HEK293 (cell line): ENCODE data around the gene SLC18A3.

Source experiments
- CTCF ChIA-PET: fragments of 350-600 bp; formaldehyde crosslinking; extraction: SDS; loops from one replicate; lab custom pipeline; 2021; ENCODE audit warnings: antibody characterized with exemption; lab: Yijun Ruan, JAX
- POLR2A ChIA-PET: fragments of 300-600 bp; formaldehyde crosslinking; extraction: SDS; loops from one replicate; lab custom pipeline; 2020; ENCODE audit warnings: antibody characterized with exemption, inconsistent platforms; lab: Yijun Ruan, JAX
- H3K27ac ChIP-seq: fragments of 200-500 bp; sonication (Bioruptor generic); 2 replicates; pipeline ENCODE4 v1.5.1; 2014; ENCODE audit warnings: low read depth, low read length, control low read depth, inconsistent platforms; ENCODE audit errors: extremely low read depth
- H3K36me3 ChIP-seq, 2 experiments: fragments of 200-500 bp in 1 of 2; sonication (Bioruptor generic) in 1 of 2; 1 replicate in 1 of 2; 2 replicates in 1 of 2; pipeline ENCODE4 v1.5.1; 2014 to 2017; ENCODE audit warnings: inconsistent platforms in 2 of 2, low read length in 2 of 2; ENCODE audit not compliant: control insufficient read depth in 2 of 2, insufficient read depth in 1 of 2
- H3K4me1 ChIP-seq: fragments of 200-500 bp; sonication (Bioruptor generic); 2 replicates; pipeline ENCODE4 v1.5.1; 2014; ENCODE audit warnings: mild to moderate bottlenecking, low read length, inconsistent platforms; ENCODE audit not compliant: control insufficient read depth, insufficient read depth
- H3K4me3 ChIP-seq: 2 replicates; pipeline ENCODE4 v1.5.1; 2011; ENCODE audit warnings: low read depth, mild to moderate bottlenecking, control low read depth, low read length, moderate library complexity
- H3K9me3 ChIP-seq: fragments of 200-500 bp; sonication (Bioruptor generic); 2 replicates; pipeline ENCODE4 v1.5.1; 2014; ENCODE audit warnings: low read depth, low read length, inconsistent platforms; ENCODE audit not compliant: control insufficient read depth, insufficient read depth
- ATF2 ChIP-seq: fragments of 450-650 bp; formaldehyde crosslinking; IDR thresholded peaks from 2 replicates; pipeline ENCODE4 v1.5.1; 2016; ENCODE audit warnings: missing biosample characterization, missing genetic modification characterization, low read depth
- KLF1 ChIP-seq: fragments of 450-650 bp; formaldehyde crosslinking; IDR thresholded peaks from 2 replicates; pipeline ENCODE4 v1.5.1; 2016; ENCODE audit warnings: missing biosample characterization, missing genetic modification characterization
- RBAK ChIP-seq: fragments of 450-650 bp; formaldehyde crosslinking; IDR thresholded peaks from 2 replicates; pipeline ENCODE4 v1.5.1; 2016; ENCODE audit warnings: missing biosample characterization, missing genetic modification characterization
- REPIN1 ChIP-seq: fragments of 450-650 bp; formaldehyde crosslinking; IDR thresholded peaks from 2 replicates; pipeline ENCODE4 v1.5.1; 2017; ENCODE audit warnings: missing biosample characterization, missing genetic modification characterization, low read depth
- SP2 ChIP-seq: fragments of 450-650 bp; formaldehyde crosslinking; IDR thresholded peaks from 2 replicates; pipeline ENCODE4 v1.5.1; 2016; ENCODE audit warnings: missing biosample characterization, missing genetic modification characterization
- ZFP3 ChIP-seq: fragments of 450-650 bp; formaldehyde crosslinking; IDR thresholded peaks from 2 replicates; pipeline ENCODE4 v1.5.1; 2016; ENCODE audit warnings: low read depth, missing biosample characterization, missing genetic modification characterization
- ZNF114 ChIP-seq: fragments of 450-650 bp; formaldehyde crosslinking; IDR thresholded peaks from 2 replicates; pipeline ENCODE4 v1.5.0; 2017; ENCODE audit warnings: missing biosample characterization, missing genetic modification characterization
- ZNF169 ChIP-seq: fragments of 450-650 bp; formaldehyde crosslinking; IDR thresholded peaks from 2 replicates; pipeline ENCODE4 v1.5.1; 2016; ENCODE audit warnings: missing biosample characterization, missing genetic modification characterization
- ZNF239 ChIP-seq: fragments of 450-650 bp; formaldehyde crosslinking; IDR thresholded peaks from 2 replicates; pipeline ENCODE4 v1.5.1; 2016; ENCODE audit warnings: missing biosample characterization, missing genetic modification characterization
- ZNF302 ChIP-seq: fragments of 450-650 bp; formaldehyde crosslinking; IDR thresholded peaks from 2 replicates; pipeline ENCODE4 v1.5.1; 2016; ENCODE audit warnings: missing biosample characterization, missing genetic modification characterization, low read depth
- ZNF391 ChIP-seq: fragments of 450-650 bp; formaldehyde crosslinking; IDR thresholded peaks from 2 replicates; pipeline ENCODE4 v1.5.1; 2016; ENCODE audit warnings: low read depth, missing biosample characterization, missing genetic modification characterization, borderline replicate concordance
- ZNF473 ChIP-seq: fragments of 450-650 bp; formaldehyde crosslinking; IDR thresholded peaks from 2 replicates; pipeline ENCODE4 v1.5.1; 2017; ENCODE audit warnings: missing biosample characterization, missing genetic modification characterization
- ZNF548 ChIP-seq: fragments of 450-650 bp; formaldehyde crosslinking; IDR thresholded peaks from 2 replicates; pipeline ENCODE4 v1.5.1; 2016; ENCODE audit warnings: missing biosample characterization, missing genetic modification characterization
- ZNF555 ChIP-seq: fragments of 450-650 bp; formaldehyde crosslinking; conservative IDR thresholded peaks from 2 replicates; pipeline ENCODE4 v1.5.1; 2017; ENCODE audit warnings: missing biosample characterization, mild to moderate bottlenecking, missing genetic modification characterization, inconsistent platforms
- ZNF558 ChIP-seq: fragments of 450-650 bp; formaldehyde crosslinking; IDR thresholded peaks from 2 replicates; pipeline ENCODE4 v1.5.1; 2016; ENCODE audit warnings: missing biosample characterization, missing genetic modification characterization
- ZNF571 ChIP-seq: fragments of 450-650 bp; formaldehyde crosslinking; IDR thresholded peaks from 2 replicates; pipeline ENCODE4 v1.5.0; 2017; ENCODE audit warnings: missing biosample characterization, missing genetic modification characterization
- ZNF624 ChIP-seq: fragments of 450-650 bp; formaldehyde crosslinking; IDR thresholded peaks from 2 replicates; pipeline ENCODE4 v1.5.1; 2017; ENCODE audit warnings: missing biosample characterization, missing genetic modification characterization
- ZNF658 ChIP-seq: fragments of 450-650 bp; formaldehyde crosslinking; IDR thresholded peaks from 2 replicates; pipeline ENCODE4; 2016; ENCODE audit warnings: missing biosample characterization, missing genetic modification characterization
- ZNF664 ChIP-seq: fragments of 450-650 bp; formaldehyde crosslinking; IDR thresholded peaks from 2 replicates; pipeline ENCODE4 v1.5.1; 2016; ENCODE audit warnings: missing biosample characterization, missing genetic modification characterization
- ZNF670 ChIP-seq: fragments of 450-650 bp; formaldehyde crosslinking; IDR thresholded peaks from 2 replicates; pipeline ENCODE4 v1.5.1; 2016; ENCODE audit warnings: missing biosample characterization, missing genetic modification characterization, low read depth
- ZNF692 ChIP-seq: fragments of 450-650 bp; formaldehyde crosslinking; IDR thresholded peaks from 2 replicates; pipeline ENCODE4 v1.5.1; 2016; ENCODE audit warnings: missing biosample characterization, missing genetic modification characterization
- ZNF776 ChIP-seq: fragments of 450-650 bp; formaldehyde crosslinking; IDR thresholded peaks from 2 replicates; pipeline ENCODE4 v1.5.0; 2017; ENCODE audit warnings: missing biosample characterization, missing genetic modification characterization, borderline replicate concordance
- ZNF830 ChIP-seq: fragments of 450-650 bp; IDR thresholded peaks from 2 replicates; pipeline ENCODE4 v1.5.0; 2018; ENCODE audit warnings: missing biosample characterization, missing genetic modification characterization, low read depth, mild to moderate bottlenecking, moderate library complexity

SLC18A3 gene

GRCh38 chr10:49595003-49595712 lies 15.0 kb upstream of the SLC18A3 start:
- H3K9me3 ChIP-seq: no peaks in the 10 kb centered on the region
- H3K36me3 ChIP-seq: no peaks in the 10 kb centered on the region
- POLR2A ChIA-PET: no interaction called here
- no peak overlapping the region for H3K27ac ChIP-seq
- H3K4me1 ChIP-seq: no peaks in the 10 kb centered on the region
- CTCF ChIA-PET: interaction anchor here (0.6 to 4.1 kb wide), 15 partner anchors 10 to 730 kb away, joined by 3 to 35 read pairs (median 4); partner anchors contain the start of genes ERCC6 and SLC18A3
- TF ChIP-seq ATF2 (tag by site-specific recombination) (no peak), ZNF830 (tag by site-specific recombination) (no peak), ZNF670 (tag by site-specific recombination) (no peak), ZFP3 (tag by site-specific recombination) (no peak), ZNF302 (tag by site-specific recombination) (no peak), ZNF558 (tag by site-specific recombination) (no peak), ZNF776 (no peak), ZNF239 (tag by site-specific recombination) (no peak), ZNF391 (tag by site-specific recombination) (no peak), ZNF555 (tag by site-specific recombination) (no peak), ZNF169 (tag by site-specific recombination) (no peak), ZNF114 (tag by site-specific recombination) (no peak), REPIN1 (tag by site-specific recombination) (no peak), ZNF664 (tag by site-specific recombination) (no peak), RBAK (tag by site-specific recombination) (no peak), ZNF473 (tag by site-specific recombination) (no peak), KLF1 (tag by site-specific recombination) (no peak), ZNF692 (tag by site-specific recombination) (no peak)
- TF ChIP-seq, all 188 proteins: peak for 0
- H3K4me3 ChIP-seq: no peak overlapping the region

GRCh38 chr10:49595713-49596492 lies 14.2 kb upstream of the SLC18A3 start:
- CTCF ChIA-PET: interaction anchor here (0.6 to 4.1 kb wide), 5 partner anchors 11 to 731 kb away, joined by 3 to 35 read pairs (median 4); partner anchors contain the start of gene SLC18A3
- POLR2A ChIA-PET: no interaction called here

More at GRCh38 chr10:49595713-49596492, 14.2 kb upstream of the SLC18A3 start:
- Histone ChIP-seq H3K4me3 (no peak overlapping the region), H3K27ac (no peak overlapping the region), H3K4me1 (no peaks in the 10 kb centered on the region), H3K9me3 (no peaks in the 10 kb centered on the region), H3K36me3 (no peaks in the 10 kb centered on the region)
- TF ChIP-seq ZNF624 (tag by site-specific recombination) (no peak), SP2 (tag by site-specific recombination) (no peak), ZNF548 (tag by site-specific recombination) (no peak), ZNF658 (tag by site-specific recombination) (no peak), ZNF571 (tag by site-specific recombination) (no peak)
